HG03025 (cell line): ENCODE measurements around the gene SLC7A4.

Experiments
- ATAC-seq: cut with Tn5 transposase; IDR thresholded peaks from one replicate; pipeline ENCODE4 v1.9.1; 2021; ENCODE audit warnings: mild to moderate bottlenecking, moderate library complexity; ENCODE audit not compliant: unreplicated experiment, low FRiP score

The SLC7A4 gene

GRCh38 chr22:20989323-20990138 is 42.8 kb downstream of the SLC7A4 start:
- ATAC-seq, result no peak

DNA sequence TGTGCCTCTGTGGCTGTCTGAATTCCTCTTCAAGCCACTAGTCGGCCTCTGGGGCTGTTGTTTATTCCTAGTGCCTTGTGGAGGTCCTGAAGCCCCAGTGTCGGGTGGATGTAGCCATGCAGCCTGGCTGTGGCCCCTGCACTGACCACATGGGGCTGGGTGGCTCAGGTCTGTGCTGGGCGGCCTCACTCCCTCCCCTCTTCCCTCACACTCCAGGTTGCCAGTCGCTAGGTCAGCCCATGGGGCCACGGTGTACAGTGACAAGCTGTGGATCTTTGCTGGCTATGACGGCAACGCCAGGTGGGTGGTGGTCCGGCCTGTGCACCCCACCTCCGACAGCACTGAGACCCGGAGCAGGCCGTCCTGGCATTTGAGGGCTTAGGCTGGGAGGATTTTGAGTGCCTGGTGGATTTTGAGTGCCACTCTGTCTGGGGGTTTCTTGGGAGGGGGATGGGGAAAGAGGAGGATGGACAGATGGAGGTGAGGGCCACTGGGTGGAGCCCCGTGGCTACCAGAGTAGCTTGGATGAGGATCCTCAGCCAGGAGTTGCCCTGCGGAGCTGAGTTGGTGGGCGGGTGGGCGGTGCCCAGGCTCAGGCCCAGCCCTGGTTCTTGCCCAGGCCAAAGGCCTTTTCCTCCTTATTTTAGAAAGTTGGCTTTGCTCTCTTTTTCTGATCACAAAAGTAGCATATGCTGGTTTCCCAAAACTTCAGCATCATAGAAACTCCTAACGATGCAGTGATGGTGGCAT is 43.6 kb downstream of the SLC7A4 start:
- no peak for ATAC-seq

DNA sequence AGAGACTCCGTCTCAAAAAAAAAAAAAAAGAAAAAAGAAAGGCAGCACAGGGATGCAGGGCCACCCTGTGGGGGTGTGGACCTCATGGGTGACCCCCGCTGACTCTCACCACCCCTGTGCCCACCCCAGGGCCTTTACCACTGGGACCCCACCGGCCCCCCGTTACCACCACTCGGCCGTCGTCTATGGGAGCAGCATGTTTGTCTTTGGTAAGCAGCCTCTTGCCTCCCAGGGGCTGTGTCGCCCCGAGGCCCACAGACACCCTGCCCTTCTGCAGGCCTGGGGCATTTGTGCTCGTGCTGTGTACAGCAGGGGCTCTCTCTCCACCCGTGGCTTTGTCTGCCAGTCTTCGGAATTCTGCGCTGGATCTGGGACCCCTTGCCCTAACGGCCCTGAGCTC is 45.0 kb downstream of the SLC7A4 start:
- no peak for ATAC-seq

- ATAC-seq, result no peak
Observed at GRCh38 chr22:20986365-20986764, 46.0 kb downstream of the SLC7A4 start.

GRCh38 chr22:20985720-20986119 is 46.6 kb downstream of the SLC7A4 start:
- no peak for ATAC-seq

- no peak for ATAC-seq
Observed at GRCh38 chr22:20983081-20983771, 49.1 kb downstream of the SLC7A4 start.

DNA sequence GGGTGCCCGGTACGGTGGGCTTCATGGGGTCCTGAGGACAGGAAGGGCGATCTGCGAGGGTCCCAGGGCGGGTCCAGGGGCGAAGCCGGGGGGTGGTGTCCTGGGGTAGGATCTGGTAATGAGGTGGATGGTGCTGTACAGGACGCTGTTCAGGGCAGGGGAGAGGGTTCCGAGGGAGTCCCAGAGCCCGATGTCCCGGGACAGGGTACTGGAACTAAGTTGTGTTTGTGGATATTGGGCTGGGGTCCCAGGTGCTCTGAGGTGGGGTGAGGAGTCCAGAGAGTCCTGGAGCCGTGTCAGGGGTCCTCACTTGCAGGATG is 49.8 kb downstream of the SLC7A4 start:
- ATAC-seq, result peak; percentile 15

GRCh38 chr22:20981787-20982562 is 50.4 kb downstream of the SLC7A4 start, which contains the start of gene LZTR1:
LZTR1 (plus strand) TSS chr22:20982297; CDS start chr22:20982372, 75 bp downstream.
- peak; percentile 75 for ATAC-seq

- ATAC-seq, result no peak
Observed at GRCh38 chr22:20980938-20981722, 51.2 kb downstream of the SLC7A4 start.

- no peak for ATAC-seq
Observed at GRCh38 chr22:20980523-20980922, 51.8 kb downstream of the SLC7A4 start.

GRCh38 chr22:20979940-20980453 is 52.4 kb downstream of the SLC7A4 start:
- ATAC-seq, result no peak

- no peak for ATAC-seq
Observed at GRCh38 chr22:20979243-20979809, 53.0 kb downstream of the SLC7A4 start.
